Common myeloid progenitor, CD34-positive (primary cell): ENCODE measurements around the gene KRT76.
"Not testable (repeated sequence)": the region's sequence is repeated elsewhere in the genome, so short reads cannot be mapped to it uniquely, and the experiment has no call there.

ENCODE experiments used
- CTCF ChIA-PET: fragments of 350-600 bp; sonication (Branson Sonifier 250); formaldehyde crosslinking; loops from one replicate; lab custom pipeline; 2021; ENCODE audit warnings: antibody characterized with exemption; lab: Charles Lee
- POLR2A ChIA-PET: fragments of 350-600 bp; sonication (Branson Sonifier 250); formaldehyde crosslinking; loops from one replicate; lab custom pipeline; 2021; ENCODE audit warnings: antibody characterized with exemption; lab: Charles Lee
- DNase-seq, 3 donors: peaks; one replicate each; pipeline versions ENCODE4 v3.0.0 to v3.0.0-alpha.2; 2013
- H3K27ac ChIP-seq, 2 experiments: 1 replicate in 1 of 2; 2 replicates in 1 of 2; pipeline ENCODE4 v1.7.0; 2013; ENCODE audit warnings: inconsistent platforms in 2 of 2, low read length in 2 of 2, mild to moderate bottlenecking in 2 of 2, low read depth in 1 of 2, moderate library complexity in 1 of 2; ENCODE audit not compliant: severe bottlenecking in 2 of 2, insufficient read depth in 1 of 2, poor library complexity in 1 of 2
- H3K27me3 ChIP-seq, 5 experiments: replicated peaks in 2 of 5; 1 replicate in 3 of 5; 2 replicates in 2 of 5; pipeline versions ENCODE4 v1.6.1 to v1.7.0; 2013; ENCODE audit warnings: low read length in 4 of 5, mild to moderate bottlenecking in 2 of 5, moderate library complexity in 2 of 5, inconsistent platforms in 1 of 5; ENCODE audit not compliant: insufficient read depth in 5 of 5, control insufficient read depth in 4 of 5
- H3K36me3 ChIP-seq, 4 experiments: 1 replicate in 2 of 4; 2 replicates in 2 of 4; pipeline versions ENCODE4 v1.6.1 to v1.7.0; 2013; ENCODE audit warnings: low read length in 3 of 4, control low read depth in 1 of 4, mild to moderate bottlenecking in 1 of 4; ENCODE audit not compliant: control insufficient read depth in 4 of 4, insufficient read depth in 4 of 4
- H3K4me1 ChIP-seq, 4 experiments: 1 replicate in 3 of 4; 2 replicates in 1 of 4; pipeline versions ENCODE4 v1.6.1 to v1.7.1; 2013; ENCODE audit warnings: low read length in 3 of 4, mild to moderate bottlenecking in 3 of 4, control low read depth in 1 of 4, inconsistent platforms in 1 of 4, moderate library complexity in 1 of 4; ENCODE audit not compliant: control insufficient read depth in 4 of 4, insufficient read depth in 4 of 4; ENCODE audit errors: control extremely low read depth in 1 of 4
- H3K4me3 ChIP-seq, 7 experiments: 1 replicate in 4 of 7; 2 replicates in 3 of 7; pipeline versions ENCODE4 v1.5.1 to v1.7.0; 2013; ENCODE audit warnings: mild to moderate bottlenecking in 7 of 7, low read length in 6 of 7, moderate library complexity in 6 of 7, inconsistent platforms in 2 of 7, low read depth in 2 of 7, control low read depth in 1 of 7; ENCODE audit not compliant: insufficient read depth in 4 of 7, control insufficient read depth in 1 of 7; ENCODE audit errors: extremely low read depth in 1 of 7
- H3K9me3 ChIP-seq, 5 experiments: 1 replicate in 4 of 5; 2 replicates in 1 of 5; pipeline versions ENCODE4 v1.6.1 to v1.7.1; 2013; ENCODE audit warnings: low read length in 4 of 5, mild to moderate bottlenecking in 2 of 5, inconsistent platforms in 1 of 5, low read depth in 1 of 5, moderate library complexity in 1 of 5; ENCODE audit not compliant: control insufficient read depth in 4 of 5, insufficient read depth in 2 of 5; ENCODE audit errors: control extremely low read depth in 1 of 5
- WGBS: methylation state at CpG from one replicate; pipeline ENCODE4 v1.1.5; 2013; ENCODE audit not compliant: insufficient coverage; 5-methylcytosine and 5-hydroxymethylcytosine counted together

Gene KRT76

GRCh38 chr12:52765702-52766101 lies 11.4 kb downstream of the KRT76 start:
- Histone ChIP-seq H3K27ac (no peak overlapping the region), H3K4me3 (no peak overlapping the region), H3K4me1 (no peaks in the 10 kb centered on the region), H3K36me3 (no peaks in the 10 kb centered on the region), H3K27me3 (peaks cover 0 to 6% (median 0%) of the 10 kb centered on the region in 5 experiments), H3K9me3 (peaks cover 0 to 14% (median 4%) of the 10 kb centered on the region in 5 experiments)
- WGBS, result 100% methylated on average over 1 of the region's 1 CpG
- no peak for DNase-seq
- ChIA-PET POLR2A (no interaction called here), CTCF (no interaction called here)

DNA sequence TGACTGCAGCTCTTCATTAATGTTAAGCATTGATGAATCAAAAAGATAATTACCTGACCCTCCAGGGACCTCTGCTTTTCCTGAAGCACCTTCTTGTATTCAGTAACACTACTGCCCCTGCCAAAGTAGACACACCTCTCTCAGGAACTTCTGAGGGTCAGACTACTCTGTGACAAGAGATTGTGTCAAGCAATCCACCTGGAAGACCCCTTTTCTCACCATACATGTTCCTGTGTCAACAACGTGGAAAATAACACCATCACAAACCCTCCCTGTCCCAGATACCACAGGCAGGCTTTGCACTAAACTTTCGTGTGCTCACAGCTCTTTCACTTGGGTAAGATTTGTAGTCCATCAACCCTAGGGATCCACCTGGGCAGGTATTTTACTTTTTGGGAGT lies 13.2 kb downstream of the KRT76 start:
- ChIA-PET POLR2A (no interaction called here), CTCF (interaction anchor here (1.2 to 1.3 kb wide), 2 partner anchors 9 to 14 kb away, joined by 3 read pairs; no protein-coding TSS in a partner anchor)
- peaks cover 0 to 6% (median 0%) of the 10 kb centered on the region in 5 experiments for H3K27me3 ChIP-seq
- no peak overlapping the region for H3K4me3 ChIP-seq
- no peaks in the 10 kb centered on the region for H3K4me1 ChIP-seq
- no peaks in the 10 kb centered on the region for H3K36me3 ChIP-seq
- DNase-seq, result no peak
- no peak overlapping the region for H3K27ac ChIP-seq
- peaks cover 0 to 28% (median 14%) of the 10 kb centered on the region in 5 experiments for H3K9me3 ChIP-seq
- WGBS, result 100% methylated on average over 1 of the region's 2 CpGs

DNA sequence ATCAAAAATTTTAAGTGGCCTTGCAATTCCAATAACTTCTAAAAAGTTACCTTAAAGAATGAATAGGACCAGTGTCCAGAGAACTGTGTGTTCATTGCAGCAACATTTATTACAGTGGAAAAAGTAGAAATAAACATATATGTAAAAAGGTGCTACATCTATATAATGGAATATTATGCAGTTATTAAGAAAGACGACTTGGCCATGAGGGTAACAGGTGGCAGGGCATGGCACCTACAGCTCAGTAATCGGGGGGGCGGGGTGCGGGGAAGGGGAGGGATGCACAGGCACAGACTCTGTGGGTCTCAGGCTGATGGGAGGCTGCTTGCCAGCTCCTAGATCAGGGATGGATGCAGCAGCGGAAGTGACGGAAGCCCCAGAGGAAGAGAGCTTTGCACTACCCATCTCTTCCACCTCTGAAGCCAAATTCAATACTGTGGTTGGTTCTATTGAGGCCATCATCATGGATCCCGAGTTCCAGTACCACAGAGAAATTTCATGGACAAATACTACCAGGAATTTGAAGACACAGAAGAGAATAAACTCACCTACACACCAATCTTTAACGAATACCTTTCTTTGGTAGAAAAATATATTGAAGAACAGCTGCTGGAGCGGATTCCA lies 14.0 kb downstream of the KRT76 start:
- WGBS, result 79% methylated on average over 7 of the region's 9 CpGs
- Histone ChIP-seq H3K4me3 (no peak overlapping the region), H3K36me3 (no peaks in the 10 kb centered on the region), H3K9me3 (peaks cover 0 to 30% (median 17%) of the 10 kb centered on the region in 5 experiments), H3K27me3 (peaks cover 0 to 6% (median 2%) of the 10 kb centered on the region in 5 experiments), H3K4me1 (no peaks in the 10 kb centered on the region), H3K27ac (no peak overlapping the region)
- CTCF ChIA-PET, result interaction anchor here (1.3 kb wide), 1 partner anchor 9 kb away, joined by 3 read pairs; no protein-coding TSS in a partner anchor
- POLR2A ChIA-PET, result no interaction called here
- no peak for DNase-seq

GRCh38 chr12:52761802-52762201 lies 15.3 kb downstream of the KRT76 start:
- H3K27me3 ChIP-seq, result peaks cover 0 to 11% (median 8%) of the 10 kb centered on the region in 5 experiments
- CTCF ChIA-PET, result no interaction called here
- H3K9me3 ChIP-seq, result peaks cover 0 to 33% (median 17%) of the 10 kb centered on the region in 5 experiments
- no peaks in the 10 kb centered on the region for H3K36me3 ChIP-seq
- no peak overlapping the region for H3K27ac ChIP-seq
- H3K4me3 ChIP-seq, result no peak overlapping the region
- no peaks in the 10 kb centered on the region for H3K4me1 ChIP-seq
- POLR2A ChIA-PET, result no interaction called here
- DNase-seq, result no peak
- no CpG with 5 or more reads among the region's 2 CpGs for WGBS

GRCh38 chr12:52761218-52761617 lies 15.9 kb downstream of the KRT76 start:
- H3K4me1 ChIP-seq, H3K4me3 ChIP-seq, H3K36me3 ChIP-seq, DNase-seq, H3K27ac ChIP-seq, CTCF ChIA-PET, POLR2A ChIA-PET: not testable (repeated sequence)
- H3K27me3 ChIP-seq, result peaks cover 0 to 11% (median 8%) of the 10 kb centered on the region in 5 experiments
- peaks cover 0 to 33% (median 17%) of the 10 kb centered on the region in 5 experiments for H3K9me3 ChIP-seq
- 97% methylated on average over 5 of the region's 8 CpGs for WGBS

DNA sequence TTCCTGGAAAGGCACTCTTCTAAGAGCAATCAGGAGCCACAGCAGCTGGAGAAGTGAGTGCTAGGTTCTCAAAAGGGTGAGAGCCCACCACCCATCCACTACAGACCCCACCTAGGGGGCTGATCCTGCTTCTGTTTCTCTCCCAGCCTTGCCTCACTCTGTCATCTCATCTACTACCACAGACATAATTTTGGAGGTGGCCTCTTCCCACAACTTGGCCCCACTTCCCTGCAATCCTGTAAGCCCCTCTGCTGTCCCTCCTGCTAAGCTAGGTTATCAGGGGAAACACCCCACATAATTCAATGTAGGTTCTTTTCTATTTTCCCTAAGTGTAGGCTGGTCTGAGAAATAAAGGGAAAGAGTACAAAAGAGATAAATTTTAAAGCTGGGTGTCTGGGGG lies 16.5 kb downstream of the KRT76 start:
- Histone ChIP-seq H3K4me3 (no peak overlapping the region), H3K27ac (no peak overlapping the region), H3K27me3 (peaks cover 0 to 14% (median 8%) of the 10 kb centered on the region in 5 experiments), H3K9me3 (peaks cover 0 to 33% (median 17%) of the 10 kb centered on the region in 5 experiments), H3K4me1 (no peaks in the 10 kb centered on the region), H3K36me3 (no peaks in the 10 kb centered on the region)
- ChIA-PET CTCF (no interaction called here), POLR2A (no interaction called here)
- no peak for DNase-seq

DNA sequence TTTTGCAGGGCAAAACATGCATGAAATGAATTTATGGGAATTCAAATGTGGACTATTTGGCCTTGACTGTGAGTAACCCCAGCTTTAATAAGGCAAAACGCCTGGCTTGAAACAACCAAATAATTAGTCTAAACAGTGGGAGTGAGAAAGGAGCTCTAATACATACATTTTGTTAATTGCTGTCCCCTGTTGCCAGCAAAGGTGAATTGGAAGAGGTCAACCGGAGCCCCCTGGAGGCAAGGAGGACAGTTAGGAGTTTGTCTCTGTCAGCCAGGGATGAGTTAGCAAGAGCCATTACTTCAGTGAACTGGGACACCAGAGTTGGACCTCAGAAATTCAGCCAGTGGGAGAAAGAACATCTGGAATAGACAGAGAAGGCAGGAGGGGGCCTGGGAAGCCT lies 17.4 kb downstream of the KRT76 start:
- H3K27me3 ChIP-seq, result peaks cover 0 to 13% (median 8%) of the 10 kb centered on the region in 5 experiments
- 80% methylated on average over 1 of the region's 2 CpGs for WGBS
- peaks cover 0 to 33% (median 17%) of the 10 kb centered on the region in 5 experiments for H3K9me3 ChIP-seq
- ChIA-PET CTCF (no interaction called here), POLR2A (no interaction called here)
- no peaks in the 10 kb centered on the region for H3K4me1 ChIP-seq
- no peak overlapping the region for H3K4me3 ChIP-seq
- no peak for DNase-seq
- H3K27ac ChIP-seq, result no peak overlapping the region
- no peaks in the 10 kb centered on the region for H3K36me3 ChIP-seq
